WI38 (cell line): Measurements from ENCODE around the gene ANO6.
"Not testable (repeated sequence)": the region's sequence is repeated elsewhere in the genome, so short reads cannot be mapped to it uniquely, and the experiment has no call there.

Experiments
- H3K4me3 ChIP-seq: 2 replicates; pipeline ENCODE4 v1.5.1; 2011; ENCODE audit warnings: low read depth, mild to moderate bottlenecking, control low read depth, low read length
- CTCF ChIP-seq: IDR thresholded peaks from 2 replicates; pipeline ENCODE4 v1.5.1; 2012; ENCODE audit warnings: low read depth, mild to moderate bottlenecking, control low read depth, low read length

ANO6 gene

GRCh38 chr12:45260104-45260815, 44.4 kb downstream of the ANO6 start:
- TF ChIP-seq CTCF = no peak
- H3K4me3 ChIP-seq = no peak overlapping the region

GRCh38 chr12:45260854-45261253, 45.0 kb downstream of the ANO6 start:
- no peak overlapping the region for H3K4me3 ChIP-seq
- TF ChIP-seq CTCF = no peak

GRCh38 chr12:45262185-45262584, 46.3 kb downstream of the ANO6 start:
- not testable (repeated sequence) for H3K4me3 ChIP-seq

GRCh38 chr12:45263587-45263986, 47.7 kb downstream of the ANO6 start:
- H3K4me3 ChIP-seq = no peak overlapping the region
- TF ChIP-seq CTCF = no peak

- H3K4me3 ChIP-seq = peak overlapping the region; percentile 7; the same call in 1 of the 2 replicates
- peak; percentile 39 for TF ChIP-seq CTCF
Observed at GRCh38 chr12:45268672-45269411, 52.9 kb downstream of the ANO6 start.

- TF ChIP-seq CTCF = no peak
- H3K4me3 ChIP-seq = no peak overlapping the region
Observed at GRCh38 chr12:45269412-45269751, 53.5 kb downstream of the ANO6 start.

GRCh38 chr12:45270951-45271350, 55.1 kb downstream of the ANO6 start:
- TF ChIP-seq CTCF = no peak
- no peak overlapping the region for H3K4me3 ChIP-seq
